Measurements from ENCODE around the gene SLC16A3. TPM values are rescaled to one million over a fixed set of nuclear protein-coding genes. Genes with fewer than 3 reads are reported as not detected.

SLC16A3 gene
- total RNA-seq, 3 donors from 2014 or later (not counting 1 experiment from before 2014, with no cell fraction given): 172 to 365 (median 296) TPM

DNA sequence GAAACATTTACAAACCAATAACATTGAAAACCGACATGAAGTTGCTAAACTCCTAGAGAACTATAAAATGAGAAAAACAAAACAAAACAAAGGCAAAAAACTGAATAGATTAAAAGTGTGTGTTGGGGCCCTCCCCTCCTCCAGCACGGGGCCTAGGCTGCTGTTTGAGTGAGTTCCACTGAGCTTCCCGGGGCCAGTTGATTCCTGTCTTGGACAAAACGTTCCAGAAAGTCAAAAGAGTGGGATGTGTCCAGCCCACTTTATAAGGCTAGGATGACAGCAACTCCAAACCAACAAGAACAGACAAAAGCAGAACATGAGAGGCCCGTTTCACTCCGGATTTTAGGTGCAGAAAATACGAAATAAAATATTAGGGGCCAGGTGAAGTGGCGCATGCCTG is 56.3 kb downstream of the SLC16A3 start:
- Histone ChIP-seq H3K4me3 (ENCODE audit: low read length) (no peak overlapping the region), H3K36me3 (ENCODE audit: control insufficient read depth, insufficient read depth, low read length) (no peaks in the 10 kb centered on the region), H3K27ac (ENCODE audit: low read length) (no peak overlapping the region), H3K4me1 (ENCODE audit: control insufficient read depth, insufficient read depth, low read length) (peaks cover 37% of the 10 kb centered on the region), H3K9me3 (ENCODE audit: control insufficient read depth, insufficient read depth, low read length) (no peaks in the 10 kb centered on the region), H3K27me3 (ENCODE audit: control insufficient read depth, insufficient read depth, low read length) (no peaks in the 10 kb centered on the region)
- no peaks in the 10 kb centered on the region for H3K27me3 Mint-ChIP-seq (ENCODE audit: low read depth in 2 of 2)
- peaks cover 13 to 19% of the 10 kb centered on the region in 2 donors for H3K4me1 Mint-ChIP-seq
- TF ChIP-seq, protein P1, sequence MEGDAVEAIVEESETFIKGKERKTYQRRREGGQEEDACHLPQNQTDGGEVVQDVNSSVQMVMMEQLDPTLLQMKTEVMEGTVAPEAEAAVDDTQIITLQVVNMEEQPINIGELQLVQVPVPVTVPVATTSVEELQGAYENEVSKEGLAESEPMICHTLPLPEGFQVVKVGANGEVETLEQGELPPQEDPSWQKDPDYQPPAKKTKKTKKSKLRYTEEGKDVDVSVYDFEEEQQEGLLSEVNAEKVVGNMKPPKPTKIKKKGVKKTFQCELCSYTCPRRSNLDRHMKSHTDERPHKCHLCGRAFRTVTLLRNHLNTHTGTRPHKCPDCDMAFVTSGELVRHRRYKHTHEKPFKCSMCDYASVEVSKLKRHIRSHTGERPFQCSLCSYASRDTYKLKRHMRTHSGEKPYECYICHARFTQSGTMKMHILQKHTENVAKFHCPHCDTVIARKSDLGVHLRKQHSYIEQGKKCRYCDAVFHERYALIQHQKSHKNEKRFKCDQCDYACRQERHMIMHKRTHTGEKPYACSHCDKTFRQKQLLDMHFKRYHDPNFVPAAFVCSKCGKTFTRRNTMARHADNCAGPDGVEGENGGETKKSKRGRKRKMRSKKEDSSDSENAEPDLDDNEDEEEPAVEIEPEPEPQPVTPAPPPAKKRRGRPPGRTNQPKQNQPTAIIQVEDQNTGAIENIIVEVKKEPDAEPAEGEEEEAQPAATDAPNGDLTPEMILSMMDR (IDR thresholded peaks at IDR 0.05): no peak
- no peak for DNase-seq
- H3K27ac Mint-ChIP-seq: no peak overlapping the region
- WGBS (ENCODE audit: insufficient coverage): 90% methylated on average over 7 of the region's 8 CpGs
- ATAC-seq: no peak
- intact Hi-C loops (cut with micrococcal nuclease): no loop called here
- no peaks in the 10 kb centered on the region for H3K9me3 Mint-ChIP-seq
- no peak overlapping the region for H3K4me3 Mint-ChIP-seq
- H3K36me3 Mint-ChIP-seq: no peaks in the 10 kb centered on the region

DNA sequence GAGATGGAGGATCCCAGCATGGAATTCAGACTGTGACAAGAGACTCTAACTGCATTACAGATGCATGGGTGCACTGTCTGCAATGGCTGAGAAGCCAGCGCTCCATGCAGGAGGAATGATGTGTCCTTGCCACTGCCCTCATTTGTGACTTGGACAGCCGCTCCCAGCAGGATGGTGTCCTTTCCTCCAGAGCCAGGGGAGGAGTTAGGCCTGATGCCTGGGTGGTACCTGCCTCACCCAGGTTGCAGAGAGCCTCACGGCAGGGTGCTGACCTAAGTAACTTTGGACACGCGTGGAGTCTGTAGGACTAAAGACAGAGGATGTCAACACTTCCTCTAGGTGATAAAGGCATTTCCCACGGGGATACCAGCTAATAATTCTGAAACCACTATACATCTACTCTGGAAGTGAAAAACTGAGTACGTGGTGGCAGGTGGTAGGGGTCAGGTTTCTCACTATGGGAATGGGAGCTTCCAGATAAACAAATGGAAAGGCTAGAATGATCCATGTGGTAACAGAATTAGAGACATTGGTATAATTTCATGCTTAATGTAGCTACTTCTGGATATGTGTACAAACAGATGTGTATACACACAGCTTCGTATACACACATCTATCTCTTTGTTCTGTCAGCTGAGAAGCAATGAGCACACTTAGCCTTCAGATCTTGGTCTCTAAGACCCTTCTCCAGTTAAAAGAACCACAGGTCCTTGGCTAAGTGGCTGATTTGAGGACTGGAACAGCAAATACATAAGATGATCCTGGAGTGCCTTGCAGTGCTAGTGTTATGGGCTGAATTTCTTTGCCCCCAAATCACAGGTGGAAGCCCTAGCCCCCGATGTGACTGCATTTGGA is 58.4 kb downstream of the SLC16A3 start:
- TF ChIP-seq, protein P1 (IDR thresholded peaks at IDR 0.05): no peak
- no peaks in the 10 kb centered on the region for H3K27me3 ChIP-seq (ENCODE audit: control insufficient read depth, insufficient read depth, low read length)
- H3K36me3 ChIP-seq (ENCODE audit: control insufficient read depth, insufficient read depth, low read length): no peaks in the 10 kb centered on the region
- Mint-ChIP-seq H3K27me3 (ENCODE audit: low read depth in 2 of 2) (no peaks in the 10 kb centered on the region), H3K4me3 (no peak overlapping the region), H3K36me3 (no peaks in the 10 kb centered on the region), H3K9me3 (no peaks in the 10 kb centered on the region), H3K27ac (no peak overlapping the region), H3K4me1 (peaks cover 0 to 12% of the 10 kb centered on the region in 2 donors)
- intact Hi-C loops (cut with micrococcal nuclease): no loop called here
- H3K27ac ChIP-seq (ENCODE audit: low read length): no peak overlapping the region
- H3K4me3 ChIP-seq (ENCODE audit: low read length): no peak overlapping the region
- no peaks in the 10 kb centered on the region for H3K9me3 ChIP-seq (ENCODE audit: control insufficient read depth, insufficient read depth, low read length)
- DNase-seq (no peak), ATAC-seq (no peak)
- peaks cover 27% of the 10 kb centered on the region for H3K4me1 ChIP-seq (ENCODE audit: control insufficient read depth, insufficient read depth, low read length)
- 86% methylated on average over 7 of the region's 9 CpGs for WGBS (ENCODE audit: insufficient coverage)

DNA sequence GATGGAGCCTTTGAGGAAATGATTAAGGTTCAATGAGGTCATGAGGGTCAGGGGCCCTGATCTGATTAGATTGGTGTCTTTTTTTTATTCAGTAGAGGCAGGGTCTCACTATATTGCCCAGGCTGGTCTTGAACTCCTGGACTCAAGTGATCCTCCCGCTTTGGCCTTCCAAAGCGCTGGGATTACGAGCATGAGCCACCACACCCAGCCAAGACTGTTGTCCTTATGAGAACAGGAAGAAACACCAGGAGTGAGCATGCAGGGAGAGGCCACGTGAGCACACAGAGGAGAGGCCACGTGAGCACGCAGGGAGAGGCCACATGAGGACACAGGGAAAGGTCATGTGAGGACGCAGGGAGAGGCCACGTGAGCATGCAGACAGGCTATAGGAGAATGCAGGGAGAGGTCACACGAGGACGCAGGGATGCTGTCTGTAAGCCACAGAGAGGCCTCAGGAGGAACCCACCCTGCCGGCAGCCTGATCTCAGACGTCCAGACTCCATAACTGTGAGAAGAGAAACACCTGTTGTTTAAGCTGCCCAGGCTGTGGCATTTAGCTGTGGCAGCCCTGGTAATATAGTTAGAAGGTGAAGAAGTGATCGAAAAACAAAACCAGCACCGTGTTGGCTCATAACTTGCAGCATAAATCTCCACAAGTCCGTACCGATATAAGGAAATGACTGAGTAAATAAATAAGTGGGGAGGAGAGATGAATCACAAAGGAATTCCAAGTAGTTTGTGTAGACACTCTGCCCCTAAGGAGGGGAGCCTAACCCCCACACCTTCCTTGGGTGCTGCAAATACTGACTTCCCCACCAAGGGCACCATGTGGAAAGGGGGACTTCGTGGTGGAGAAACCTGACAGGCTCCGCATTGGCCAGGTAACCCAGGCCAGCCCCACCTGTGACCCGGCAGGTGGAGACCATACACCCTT is 59.3 kb downstream of the SLC16A3 start:
- H3K27me3 Mint-ChIP-seq (ENCODE audit: low read depth in 2 of 2): no peaks in the 10 kb centered on the region

More for the DNA sequence above, 59.3 kb downstream of the SLC16A3 start:
- TF ChIP-seq, protein P1 (IDR thresholded peaks at IDR 0.05): no peak
- no peak overlapping the region for H3K4me3 Mint-ChIP-seq
- H3K4me3 ChIP-seq (ENCODE audit: low read length): no peak overlapping the region
- H3K4me1 Mint-ChIP-seq: peaks cover 0 to 16% of the 10 kb centered on the region in 2 donors
- H3K27ac ChIP-seq (ENCODE audit: low read length): no peak overlapping the region
- intact Hi-C loops (cut with micrococcal nuclease): no loop called here
- no peaks in the 10 kb centered on the region for H3K9me3 Mint-ChIP-seq
- H3K4me1 ChIP-seq (ENCODE audit: control insufficient read depth, insufficient read depth, low read length): peaks cover 18% of the 10 kb centered on the region
- H3K36me3 ChIP-seq (ENCODE audit: control insufficient read depth, insufficient read depth, low read length): no peaks in the 10 kb centered on the region
- H3K9me3 ChIP-seq (ENCODE audit: control insufficient read depth, insufficient read depth, low read length): no peaks in the 10 kb centered on the region
- no peak for DNase-seq
- no peaks in the 10 kb centered on the region for H3K27me3 ChIP-seq (ENCODE audit: control insufficient read depth, insufficient read depth, low read length)
- ATAC-seq: no peak
- no peak overlapping the region for H3K27ac Mint-ChIP-seq
- no peaks in the 10 kb centered on the region for H3K36me3 Mint-ChIP-seq
- WGBS (ENCODE audit: insufficient coverage): 83% methylated on average over 19 of the region's 19 CpGs

Other genes with a start within 250 kb of the SLC16A3 start
- 10 to 100 TPM; 22.8 to 29.6 (median 27.0) TPM for gene CENPX, start 206.2 kb upstream of the SLC16A3 start, total RNA-seq
- 10 to 100 TPM; 15.9 to 21.6 (median 16.8) TPM for gene LRRC45, start 205.7 kb upstream of the SLC16A3 start, total RNA-seq
- gene RAC3, start 197.4 kb upstream of the SLC16A3 start, total RNA-seq: 1 to 10 TPM in 2 of 3 donors, under 1 TPM in 1; 0.61 to 2.2 (median 2.1) TPM
- gene DCXR, start 191.3 kb upstream of the SLC16A3 start, total RNA-seq: 100 to 1,000 TPM in 2 of 3 donors, 10 to 100 TPM in 1; 93.9 to 171 (median 145) TPM
- 10 to 100 TPM; 22.7 to 26.7 (median 23.2) TPM for gene RFNG, start 177.2 kb upstream of the SLC16A3 start, total RNA-seq
- 10 to 100 TPM; 78.9 to 87.6 (median 85.3) TPM for gene GPS1, start 177.1 kb upstream of the SLC16A3 start, total RNA-seq
- 100 to 1,000 TPM; 122 to 144 (median 136) TPM for gene DUS1L, start 163.2 kb upstream of the SLC16A3 start, total RNA-seq
- 10 to 100 TPM; 53.8 to 56.2 (median 54.0) TPM for gene FASN, start 130.8 kb upstream of the SLC16A3 start, total RNA-seq
- gene CCDC57, start 16.2 kb upstream of the SLC16A3 start, total RNA-seq: 10 to 100 TPM; 69.7 to 79.2 (median 75.1) TPM
- 100 to 1,000 TPM; 423 to 475 (median 468) TPM for gene CSNK1D, start 44.7 kb downstream of the SLC16A3 start, total RNA-seq
- 100 to 1,000 TPM; 464 to 564 (median 522) TPM for gene CD7, start 88.6 kb downstream of the SLC16A3 start, total RNA-seq
- gene SECTM1, start 104.7 kb downstream of the SLC16A3 start, total RNA-seq: 10 to 100 TPM in 1 of 3 donors, 1 to 10 TPM in 2; 3.6 to 11.2 (median 6.3) TPM
- not detected for gene TEX19, start 130.2 kb downstream of the SLC16A3 start, total RNA-seq
- gene UTS2R, start 142.7 kb downstream of the SLC16A3 start, total RNA-seq: under 1 TPM in 1 of 3 donors, not detected in 2; 0.28 TPM
- gene HEXD, start 189.3 kb downstream of the SLC16A3 start, total RNA-seq: 10 to 100 TPM; 35.7 to 57.4 (median 51.5) TPM
- gene OGFOD3, start 189.5 kb downstream of the SLC16A3 start, total RNA-seq: 10 to 100 TPM; 21.6 to 28.6 (median 23.3) TPM
- 100 to 1,000 TPM; 168 to 219 (median 192) TPM for gene CYBC1, start 221.7 kb downstream of the SLC16A3 start, total RNA-seq
- gene NARF, start 229.7 kb downstream of the SLC16A3 start, total RNA-seq: 100 to 1,000 TPM; 130 to 203 (median 158) TPM

All from natural killer cell (primary cell).